Measurements from ENCODE around the gene DHRSX. TPM values are rescaled to one million over a fixed set of nuclear protein-coding genes. Genes with fewer than 3 reads are reported as not detected.

The DHRSX gene
- polyA plus RNA-seq, 3 donors = 12.9 to 33.2 (median 28.3) TPM

DNA sequence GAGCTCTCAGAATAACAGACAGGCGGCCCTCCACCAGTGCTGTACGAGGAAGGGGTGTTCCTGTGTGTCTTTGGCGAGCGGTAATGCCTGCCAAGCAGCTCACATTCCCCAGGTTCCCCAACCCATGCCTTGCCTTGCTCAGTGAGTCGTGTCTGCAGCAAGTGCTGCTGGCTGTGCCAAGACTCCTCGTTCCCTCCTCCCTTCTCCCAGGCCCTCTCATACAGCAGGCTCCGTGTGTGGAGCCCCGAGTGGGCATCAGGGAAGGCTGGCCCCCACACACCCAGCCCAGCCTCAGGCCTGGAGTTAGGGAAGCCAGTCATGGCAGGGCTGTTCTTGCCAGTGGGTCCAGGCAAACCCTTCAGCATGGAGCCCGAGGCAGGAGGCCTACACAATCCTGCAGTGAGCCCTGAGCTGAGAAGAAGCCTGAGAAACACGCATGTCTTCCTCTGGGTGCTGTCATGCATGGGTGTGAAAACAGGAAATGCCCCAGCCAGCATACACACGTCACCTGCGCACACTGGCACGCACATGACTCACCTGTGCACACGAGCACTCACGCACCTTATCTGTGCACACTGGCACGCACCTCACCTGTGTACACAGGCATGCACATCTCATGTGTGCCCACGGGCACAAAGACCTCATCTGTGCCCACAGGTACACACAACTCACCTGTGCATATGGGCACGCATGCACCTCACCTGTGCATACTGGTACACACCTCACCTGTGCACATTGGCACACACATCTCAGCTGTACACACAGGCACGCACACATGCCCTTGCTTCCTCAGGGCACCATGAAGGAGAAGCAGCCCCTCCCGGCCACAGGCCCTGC lies 238.7 kb downstream of the DHRSX start:
- TF ChIP-seq, protein P1, sequence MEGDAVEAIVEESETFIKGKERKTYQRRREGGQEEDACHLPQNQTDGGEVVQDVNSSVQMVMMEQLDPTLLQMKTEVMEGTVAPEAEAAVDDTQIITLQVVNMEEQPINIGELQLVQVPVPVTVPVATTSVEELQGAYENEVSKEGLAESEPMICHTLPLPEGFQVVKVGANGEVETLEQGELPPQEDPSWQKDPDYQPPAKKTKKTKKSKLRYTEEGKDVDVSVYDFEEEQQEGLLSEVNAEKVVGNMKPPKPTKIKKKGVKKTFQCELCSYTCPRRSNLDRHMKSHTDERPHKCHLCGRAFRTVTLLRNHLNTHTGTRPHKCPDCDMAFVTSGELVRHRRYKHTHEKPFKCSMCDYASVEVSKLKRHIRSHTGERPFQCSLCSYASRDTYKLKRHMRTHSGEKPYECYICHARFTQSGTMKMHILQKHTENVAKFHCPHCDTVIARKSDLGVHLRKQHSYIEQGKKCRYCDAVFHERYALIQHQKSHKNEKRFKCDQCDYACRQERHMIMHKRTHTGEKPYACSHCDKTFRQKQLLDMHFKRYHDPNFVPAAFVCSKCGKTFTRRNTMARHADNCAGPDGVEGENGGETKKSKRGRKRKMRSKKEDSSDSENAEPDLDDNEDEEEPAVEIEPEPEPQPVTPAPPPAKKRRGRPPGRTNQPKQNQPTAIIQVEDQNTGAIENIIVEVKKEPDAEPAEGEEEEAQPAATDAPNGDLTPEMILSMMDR (IDR thresholded peaks at IDR 0.05) = no peak
- no peaks in the 10 kb centered on the region for H4K20me1 ChIP-seq (ENCODE audit: insufficient read depth, low read length)
- peaks cover 0 to 1% (median 1%) of the 10 kb centered on the region in 3 donors for H3K27me3 Mint-ChIP-seq (ENCODE audit: low read depth in 3 of 3)
- no peak overlapping the region for H3K4me2 ChIP-seq (replicated peaks; ENCODE audit: extremely low read depth, low read length, poor library complexity, severe bottlenecking)
- H3K4me1 Mint-ChIP-seq = no peaks in the 10 kb centered on the region
- 91% methylated on average over 19 of the region's 20 CpGs for WGBS (ENCODE audit: insufficient coverage)
- no peaks in the 10 kb centered on the region for H3K9me3 ChIP-seq (replicated peaks in 1 of 2; ENCODE audit: control insufficient read depth in 1 of 2, insufficient read depth in 1 of 2, low read length in 2 of 2)
- no peak overlapping the region for H3K27ac ChIP-seq (ENCODE audit: low read depth in 1 of 2, low read length in 2 of 2)
- no peak for DNase-seq
- H3K27me3 ChIP-seq (ENCODE audit: control insufficient read depth in 2 of 2, insufficient read depth in 2 of 2, low read length in 2 of 2) = no peaks in the 10 kb centered on the region
- H2AFZ ChIP-seq (ENCODE audit: insufficient read depth, low read depth, low read length, poor library complexity, severe bottlenecking) = no peak overlapping the region
- H3K79me2 ChIP-seq (ENCODE audit: insufficient read depth, low read length) = no peaks in the 10 kb centered on the region
- H3K4me3 ChIP-seq (replicated peaks in 1 of 3; ENCODE audit: low read depth in 2 of 3, low read length in 3 of 3) = no peak overlapping the region
- no peak overlapping the region for H3K9ac ChIP-seq (ENCODE audit: insufficient read depth, low read length, poor library complexity, severe bottlenecking)
- H3K36me3 Mint-ChIP-seq = peaks cover 32 to 45% of the 10 kb centered on the region in 2 donors
- peaks cover 19 to 21% of the 10 kb centered on the region in 2 donors for H3K36me3 ChIP-seq (replicated peaks in 1 of 2; ENCODE audit: control insufficient read depth in 1 of 2, insufficient read depth in 2 of 2, low read length in 2 of 2)
- no peaks in the 10 kb centered on the region for H3K4me1 ChIP-seq (ENCODE audit: control insufficient read depth in 1 of 2, insufficient read depth in 2 of 2, low read length in 2 of 2)
- H3K27ac Mint-ChIP-seq = peak overlapping the region in 3 of 7 donors; percentile 19 to 58 (median 23)
- H3K4me3 Mint-ChIP-seq = no peak overlapping the region
- H3K9me3 Mint-ChIP-seq = no peaks in the 10 kb centered on the region
- intact Hi-C loops (cut with micrococcal nuclease) = no loop called here

DNA sequence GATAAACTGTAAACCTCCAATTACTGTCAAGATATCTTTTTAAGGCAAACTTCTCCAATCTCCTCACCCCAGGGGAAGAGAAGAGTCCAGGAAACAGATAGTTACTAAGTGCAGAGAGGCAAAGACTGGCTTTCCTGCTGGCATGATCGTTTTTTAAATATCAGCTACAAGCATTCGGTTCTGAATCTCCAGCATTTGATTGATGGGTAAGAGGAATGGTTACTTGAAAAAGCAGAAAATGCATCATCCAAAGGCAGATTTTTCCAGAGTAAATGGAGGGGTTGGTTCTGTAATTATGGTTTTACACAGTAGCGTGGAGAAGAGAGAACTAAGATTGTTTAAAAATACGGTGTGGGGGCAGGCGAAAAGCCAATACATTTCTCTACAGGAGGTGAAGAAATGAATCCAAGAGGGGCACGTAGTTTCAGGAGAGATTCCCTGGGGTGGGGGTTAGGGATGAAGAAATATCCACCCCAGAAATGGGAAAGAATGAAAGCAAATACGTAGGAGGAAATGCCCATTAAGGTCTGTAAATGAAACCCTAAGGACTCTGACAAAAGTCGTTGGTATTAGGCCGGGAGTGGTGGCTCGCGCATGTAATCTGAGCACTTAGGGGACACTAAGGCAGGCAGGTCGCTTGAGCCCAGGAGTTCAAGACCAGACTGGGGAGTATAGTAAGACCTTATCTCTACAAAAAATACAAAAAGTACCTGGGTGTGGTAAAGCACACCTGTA lies 248.3 kb downstream of the DHRSX start:
- no peak overlapping the region for H3K4me3 Mint-ChIP-seq
- no peak for DNase-seq
- H2AFZ ChIP-seq (ENCODE audit: insufficient read depth, low read depth, low read length, poor library complexity, severe bottlenecking) = no peak overlapping the region
- H3K36me3 ChIP-seq (replicated peaks in 1 of 2; ENCODE audit: control insufficient read depth in 1 of 2, insufficient read depth in 2 of 2, low read length in 2 of 2) = no peaks in the 10 kb centered on the region
- no peaks in the 10 kb centered on the region for H3K4me1 ChIP-seq (ENCODE audit: control insufficient read depth in 1 of 2, insufficient read depth in 2 of 2, low read length in 2 of 2)
- no peaks in the 10 kb centered on the region for H3K79me2 ChIP-seq (ENCODE audit: insufficient read depth, low read length)
- no peaks in the 10 kb centered on the region for H3K27me3 ChIP-seq (ENCODE audit: control insufficient read depth in 2 of 2, insufficient read depth in 2 of 2, low read length in 2 of 2)
- peaks cover 6 to 28% of the 10 kb centered on the region in 2 donors for H3K9me3 ChIP-seq (replicated peaks in 1 of 2; ENCODE audit: control insufficient read depth in 1 of 2, insufficient read depth in 1 of 2, low read length in 2 of 2)
- no peak overlapping the region for H3K27ac ChIP-seq (ENCODE audit: low read depth in 1 of 2, low read length in 2 of 2)
- peaks cover 4% of the 10 kb centered on the region for H3K4me1 Mint-ChIP-seq
- intact Hi-C loops (cut with micrococcal nuclease) = no loop called here
- H3K36me3 Mint-ChIP-seq = peaks cover 2% of the 10 kb centered on the region in 2 donors
- TF ChIP-seq, protein P1 (IDR thresholded peaks at IDR 0.05) = no peak
- H3K4me3 ChIP-seq (replicated peaks in 1 of 3; ENCODE audit: low read depth in 2 of 3, low read length in 3 of 3) = no peak overlapping the region
- no peak overlapping the region for H3K9ac ChIP-seq (ENCODE audit: insufficient read depth, low read length, poor library complexity, severe bottlenecking)
- peaks cover 9 to 47% (median 23%) of the 10 kb centered on the region in 7 donors for H3K9me3 Mint-ChIP-seq
- no peaks in the 10 kb centered on the region for H4K20me1 ChIP-seq (ENCODE audit: insufficient read depth, low read length)
- 84% methylated on average over 6 of the region's 12 CpGs for WGBS (ENCODE audit: insufficient coverage)
- peaks cover 0 to 4% (median 0%) of the 10 kb centered on the region in 3 donors for H3K27me3 Mint-ChIP-seq (ENCODE audit: low read depth in 3 of 3)
- no peak overlapping the region for H3K4me2 ChIP-seq (replicated peaks; ENCODE audit: extremely low read depth, low read length, poor library complexity, severe bottlenecking)
- no peak overlapping the region for H3K27ac Mint-ChIP-seq

All from CD14-positive monocyte (primary cell).